ENCODE measurements around the gene GALNT17.

GALNT17 gene

GRCh38 chr7:71402684-71403083 is 270.7 kb downstream of the GALNT17 start:
- no peak for DNase-seq (ENCODE audit: low read depth)

DNA sequence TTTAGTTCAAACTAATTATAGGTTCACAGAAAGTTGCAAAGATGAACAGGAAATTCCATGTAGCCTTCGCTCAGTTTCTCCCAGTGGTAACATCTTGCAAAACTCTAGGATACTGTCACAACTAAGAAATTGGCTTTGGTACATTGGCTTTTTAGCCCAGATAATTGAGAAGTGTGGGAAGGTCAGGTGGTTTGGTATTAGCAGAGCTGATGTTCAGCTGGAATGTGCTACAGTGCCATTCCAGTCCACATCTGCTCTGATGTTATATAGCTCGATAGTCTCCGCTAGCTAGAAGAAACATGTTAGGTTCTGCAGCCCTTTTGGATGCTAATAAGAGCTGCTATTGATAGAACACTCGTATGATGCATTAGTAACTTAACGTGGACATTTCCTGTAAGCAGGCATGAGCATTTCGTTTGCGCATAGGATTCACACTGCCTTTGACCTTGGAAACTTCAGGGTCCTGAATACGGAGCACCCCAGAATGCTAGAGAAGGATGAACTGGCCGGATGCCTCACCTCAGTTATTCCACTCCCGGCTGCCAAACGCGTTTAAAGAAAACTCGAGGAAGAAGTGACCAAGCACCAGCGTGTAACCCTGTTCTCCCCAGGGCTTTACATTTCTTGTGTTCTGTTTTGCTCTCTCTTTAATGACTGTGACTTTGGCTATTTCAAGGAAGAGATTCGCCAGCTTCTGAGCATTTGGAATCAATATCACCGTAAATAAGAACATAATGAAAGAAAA is 271.4 kb downstream of the GALNT17 start:
- DNase-seq (ENCODE audit: low read depth), result no peak

GRCh38 chr7:71404726-71405345 is 272.9 kb downstream of the GALNT17 start:
- no peak for DNase-seq (ENCODE audit: low read depth)

DNA sequence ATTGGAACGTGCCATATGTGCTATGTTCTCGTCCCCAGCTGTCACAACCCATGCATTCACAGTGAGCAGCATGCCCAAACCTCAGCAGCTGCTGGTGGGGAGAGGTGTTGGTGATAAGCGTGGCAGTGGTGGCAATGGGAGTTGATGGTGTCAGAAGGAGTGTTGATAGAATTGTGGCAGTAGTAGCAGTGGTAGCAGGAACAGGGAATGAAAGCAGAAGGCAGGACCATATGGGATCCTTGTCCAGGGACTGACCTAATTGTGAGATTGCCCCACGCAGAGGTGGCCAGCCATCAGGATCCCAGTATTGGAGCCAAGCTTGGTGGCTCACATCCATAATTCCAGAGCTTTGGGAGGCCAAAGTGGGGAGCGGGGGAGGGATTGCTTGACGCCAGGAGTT is 276.3 kb downstream of the GALNT17 start:
- no peak for DNase-seq (ENCODE audit: low read depth)

GRCh38 chr7:71409550-71410157 is 277.7 kb downstream of the GALNT17 start:
- DNase-seq (ENCODE audit: low read depth), result no peak

- DNase-seq (ENCODE audit: low read depth), result no peak
Observed at GRCh38 chr7:71411475-71411874, 279.5 kb downstream of the GALNT17 start.

- no peak for DNase-seq (ENCODE audit: low read depth)
Observed at GRCh38 chr7:71414490-71414889, 282.5 kb downstream of the GALNT17 start.

GRCh38 chr7:71419546-71420337 is 287.8 kb downstream of the GALNT17 start:
- DNase-seq (ENCODE audit: low read depth), result no peak

DNA sequence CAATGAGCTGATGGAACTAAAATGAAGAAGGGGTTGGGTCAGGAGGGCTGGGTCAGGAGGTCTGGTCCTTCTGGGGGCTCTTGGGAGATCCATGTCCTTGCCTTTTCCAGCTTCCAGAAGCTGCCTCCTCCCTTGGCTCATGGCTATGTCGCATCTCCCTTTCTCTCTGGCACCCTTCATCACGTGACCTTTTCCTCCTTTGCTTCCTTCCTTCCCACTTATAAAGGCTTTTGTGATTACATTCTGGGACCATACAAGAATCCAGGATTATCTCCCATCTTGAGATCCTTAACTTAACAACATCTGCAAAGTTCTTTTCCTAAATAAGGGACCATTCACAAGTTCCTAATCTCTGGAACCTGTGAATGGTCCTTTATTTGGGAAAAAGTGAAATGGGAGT is 290.2 kb downstream of the GALNT17 start:
- DNase-seq (ENCODE audit: low read depth), result no peak

- DNase-seq (ENCODE audit: low read depth), result no peak
Observed at GRCh38 chr7:71424166-71425035, 292.5 kb downstream of the GALNT17 start.

DNA sequence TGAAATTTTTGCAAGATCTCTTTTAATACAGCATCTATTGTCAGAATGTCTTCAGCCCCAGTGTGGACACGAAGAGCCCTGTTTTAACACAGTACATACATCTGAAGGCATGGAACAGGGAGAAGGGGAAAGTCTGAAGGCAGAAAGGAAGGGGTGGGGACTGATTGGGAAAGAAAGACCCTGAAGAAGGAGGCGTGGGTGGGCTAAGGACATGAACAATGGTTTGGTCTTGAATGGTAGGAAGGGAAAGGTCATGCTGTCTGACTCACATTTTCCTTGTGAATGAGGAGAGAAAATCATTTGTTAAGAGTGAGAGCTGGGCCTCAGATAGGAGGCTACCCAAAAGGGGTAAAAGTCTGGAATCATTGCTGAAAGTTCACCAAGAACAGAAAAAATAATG is 297.1 kb downstream of the GALNT17 start:
- DNase-seq (ENCODE audit: low read depth), result no peak

GRCh38 chr7:71430246-71430645 is 298.3 kb downstream of the GALNT17 start:
- no peak for DNase-seq (ENCODE audit: low read depth)

DNA sequence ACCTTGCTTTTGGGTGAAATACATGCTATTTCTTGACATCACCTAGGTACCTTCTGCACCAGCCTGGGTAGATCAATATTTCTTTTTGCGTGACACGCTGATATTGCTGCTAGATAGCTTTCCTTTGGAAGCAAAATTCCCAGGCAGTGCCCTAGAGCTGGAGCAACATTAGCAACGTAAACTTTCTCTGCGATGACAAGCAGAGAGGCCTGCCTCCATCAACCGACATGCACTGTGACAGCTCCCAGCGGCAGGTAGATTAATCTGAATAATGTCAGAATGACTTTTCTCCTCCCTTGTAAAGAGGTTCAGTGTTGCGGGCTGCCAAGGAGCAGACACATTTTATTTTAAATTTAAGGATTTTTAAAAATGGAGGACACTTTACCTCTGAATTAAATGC is 307.4 kb downstream of the GALNT17 start:
- no peak for DNase-seq (ENCODE audit: low read depth)

GRCh38 chr7:71442492-71443190 is 310.7 kb downstream of the GALNT17 start:
- no peak for DNase-seq (ENCODE audit: low read depth)

- DNase-seq (ENCODE audit: low read depth), result no peak
Observed at GRCh38 chr7:71443191-71443530, 311.2 kb downstream of the GALNT17 start.

- no peak for DNase-seq (ENCODE audit: low read depth)
Observed at GRCh38 chr7:71444130-71444529, 312.2 kb downstream of the GALNT17 start.

GRCh38 chr7:71453630-71454029 is 321.7 kb downstream of the GALNT17 start:
- no peak for DNase-seq (ENCODE audit: low read depth)

DNA sequence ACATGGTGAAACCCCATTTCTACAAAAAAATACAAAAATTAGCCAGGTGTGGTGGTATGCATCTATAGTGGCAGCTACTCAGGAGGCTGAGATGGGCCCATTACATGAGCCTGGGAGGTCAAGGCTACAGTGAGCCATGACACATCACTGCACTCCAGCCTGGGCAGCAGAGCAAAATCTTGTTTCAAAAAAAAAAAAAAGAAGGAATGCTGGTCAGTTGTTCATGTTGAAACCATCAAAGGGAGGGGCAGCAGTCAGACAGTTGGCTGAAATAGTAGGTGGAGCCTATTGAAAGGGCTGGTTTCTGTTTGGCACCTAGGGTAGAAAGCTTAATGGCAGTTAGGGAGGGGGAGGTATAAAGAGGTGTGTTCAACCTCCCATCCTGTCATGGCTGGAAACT is 323.0 kb downstream of the GALNT17 start:
- no peak for DNase-seq (ENCODE audit: low read depth)

DNA sequence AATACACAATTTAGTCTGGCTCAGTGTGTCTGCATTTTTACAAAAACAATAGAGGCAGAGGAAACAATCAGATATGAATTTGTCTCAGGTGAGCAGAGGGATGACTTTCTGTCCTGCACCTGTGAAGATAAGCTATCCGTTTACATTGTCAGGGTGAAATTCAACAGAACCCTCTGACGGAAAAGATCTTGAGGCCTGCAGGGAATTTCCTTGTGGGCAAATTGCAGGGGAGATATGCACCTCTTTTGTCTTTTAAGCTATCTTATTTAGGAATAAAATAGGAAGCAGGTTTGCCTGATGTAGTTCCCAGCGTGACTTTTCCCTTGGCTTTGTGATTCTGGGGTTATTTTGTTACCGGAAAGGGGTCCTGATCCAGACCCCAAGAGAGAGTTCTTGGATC is 325.1 kb downstream of the GALNT17 start:
- DNase-seq (ENCODE audit: low read depth), result no peak

DNA sequence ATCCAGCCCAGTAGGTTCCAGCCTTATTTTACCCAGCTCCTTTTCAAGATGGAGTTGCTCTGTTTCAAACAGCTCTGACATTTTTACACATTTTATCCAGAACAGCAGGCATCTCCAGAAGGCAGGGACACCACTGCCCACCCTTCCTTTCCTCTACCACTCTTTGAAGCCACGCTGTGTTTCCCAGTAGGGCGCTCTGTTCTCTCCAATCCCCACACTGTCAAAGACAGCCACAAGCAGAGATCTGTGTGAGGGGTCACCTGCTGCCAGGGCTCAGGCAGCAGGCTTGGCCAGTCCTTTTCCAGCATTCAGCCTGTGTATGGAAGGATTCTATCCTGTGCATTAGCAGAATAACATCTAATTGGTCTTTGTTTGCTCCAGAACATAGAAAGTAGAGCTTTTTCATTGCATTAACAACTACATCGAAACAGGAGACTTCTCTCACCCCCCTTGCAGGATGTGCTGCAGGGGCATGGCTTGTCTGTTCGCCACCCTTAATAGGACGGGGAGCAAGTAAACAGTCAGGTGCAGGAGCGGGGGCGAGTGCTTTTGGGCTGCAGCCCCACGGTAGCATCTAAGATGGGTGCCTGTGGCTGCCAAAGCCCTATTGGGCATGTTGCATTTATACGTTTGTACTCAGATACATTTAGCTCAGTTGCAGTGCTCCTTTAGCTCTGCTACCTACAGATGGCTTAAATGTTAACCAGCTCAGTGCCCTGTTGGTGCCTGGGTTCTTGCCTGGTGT is 326.1 kb downstream of the GALNT17 start:
- no peak for DNase-seq (ENCODE audit: low read depth)

Measured in HS-27A (cell line).